ENCODE results near the gene BRINP1. TPM values are rescaled to one million over a fixed set of nuclear protein-coding genes. Genes with fewer than 3 reads are reported as not detected.

Gene BRINP1
- total RNA-seq, 1 donor from 2014 or later: 11.4 TPM

DNA sequence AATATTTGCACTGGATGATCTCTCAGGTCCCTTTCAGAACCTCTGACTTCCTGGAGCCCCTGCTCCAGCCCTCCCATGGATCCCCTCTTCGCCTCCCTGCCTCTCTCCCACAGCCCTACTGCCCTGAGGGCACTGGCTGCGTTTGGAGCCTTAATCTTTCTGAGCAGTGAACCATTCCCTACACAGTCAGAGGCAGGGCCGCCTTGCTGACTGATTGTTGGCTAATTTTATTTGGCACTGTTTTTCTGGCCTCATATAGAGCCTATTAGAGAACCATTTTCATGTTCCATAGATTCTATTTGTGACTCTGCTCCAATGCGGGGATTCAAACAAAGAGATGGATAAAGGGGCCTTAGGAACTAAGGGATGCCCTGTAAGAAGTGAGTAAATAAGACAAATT lies 91.1 kb downstream of the BRINP1 start:
- TF ChIP-seq, protein P1, sequence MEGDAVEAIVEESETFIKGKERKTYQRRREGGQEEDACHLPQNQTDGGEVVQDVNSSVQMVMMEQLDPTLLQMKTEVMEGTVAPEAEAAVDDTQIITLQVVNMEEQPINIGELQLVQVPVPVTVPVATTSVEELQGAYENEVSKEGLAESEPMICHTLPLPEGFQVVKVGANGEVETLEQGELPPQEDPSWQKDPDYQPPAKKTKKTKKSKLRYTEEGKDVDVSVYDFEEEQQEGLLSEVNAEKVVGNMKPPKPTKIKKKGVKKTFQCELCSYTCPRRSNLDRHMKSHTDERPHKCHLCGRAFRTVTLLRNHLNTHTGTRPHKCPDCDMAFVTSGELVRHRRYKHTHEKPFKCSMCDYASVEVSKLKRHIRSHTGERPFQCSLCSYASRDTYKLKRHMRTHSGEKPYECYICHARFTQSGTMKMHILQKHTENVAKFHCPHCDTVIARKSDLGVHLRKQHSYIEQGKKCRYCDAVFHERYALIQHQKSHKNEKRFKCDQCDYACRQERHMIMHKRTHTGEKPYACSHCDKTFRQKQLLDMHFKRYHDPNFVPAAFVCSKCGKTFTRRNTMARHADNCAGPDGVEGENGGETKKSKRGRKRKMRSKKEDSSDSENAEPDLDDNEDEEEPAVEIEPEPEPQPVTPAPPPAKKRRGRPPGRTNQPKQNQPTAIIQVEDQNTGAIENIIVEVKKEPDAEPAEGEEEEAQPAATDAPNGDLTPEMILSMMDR (conservative IDR thresholded peaks at IDR 0.05): no peak
- peak overlapping the region; percentile 44 for H3K27ac Mint-ChIP-seq
- no peak overlapping the region for H3K4me3 Mint-ChIP-seq
- H3K9me3 Mint-ChIP-seq: no peaks in the 10 kb centered on the region
- no peak for DNase-seq (ENCODE audit: extremely low spot score, unreplicated experiment)
- peaks cover 17% of the 10 kb centered on the region for H3K27me3 Mint-ChIP-seq
- H3K4me1 Mint-ChIP-seq (ENCODE audit: unreplicated experiment): peaks cover 25% of the 10 kb centered on the region
- no peaks in the 10 kb centered on the region for H3K36me3 Mint-ChIP-seq

DNA sequence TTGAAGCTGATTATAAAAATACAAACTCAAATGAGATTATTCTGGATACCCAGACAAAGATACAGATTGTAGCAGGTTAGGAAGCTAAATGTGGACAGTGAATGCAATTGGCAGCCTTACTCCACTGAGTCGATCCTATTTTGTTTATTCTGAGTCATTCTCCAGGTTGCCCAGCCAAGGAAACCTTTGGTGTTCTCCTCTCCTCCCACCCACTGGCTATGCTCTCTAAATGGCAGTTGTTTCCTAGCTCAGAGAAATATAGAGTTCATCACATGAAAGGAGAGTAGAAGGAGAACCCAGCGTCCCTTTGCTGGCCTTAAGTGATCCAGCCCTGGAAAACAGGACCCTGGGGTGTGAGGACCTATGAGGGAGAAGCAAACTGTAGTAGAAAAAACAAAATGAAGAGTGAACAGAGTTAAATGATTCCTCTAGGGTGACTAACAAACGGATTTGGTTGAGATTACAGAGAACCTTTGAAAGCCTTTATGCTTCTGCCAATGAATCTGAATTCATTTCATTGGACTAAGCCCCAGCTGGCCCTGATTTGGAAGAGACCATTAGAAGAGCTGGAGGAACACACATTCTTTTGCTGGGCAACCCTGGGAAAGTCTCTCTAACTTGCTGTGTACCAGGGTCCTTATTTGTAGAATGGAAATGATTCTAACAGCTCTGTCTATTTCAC lies 95.1 kb downstream of the BRINP1 start:
- Mint-ChIP-seq H3K27me3 (peaks cover 4% of the 10 kb centered on the region), H3K36me3 (no peaks in the 10 kb centered on the region), H3K4me1 (ENCODE audit: unreplicated experiment) (peaks cover 12% of the 10 kb centered on the region), H3K4me3 (no peak overlapping the region), H3K27ac (no peak overlapping the region), H3K9me3 (no peaks in the 10 kb centered on the region)
- no peak for DNase-seq (ENCODE audit: extremely low spot score, unreplicated experiment)
- TF ChIP-seq, protein P1 (conservative IDR thresholded peaks at IDR 0.05): no peak

DNA sequence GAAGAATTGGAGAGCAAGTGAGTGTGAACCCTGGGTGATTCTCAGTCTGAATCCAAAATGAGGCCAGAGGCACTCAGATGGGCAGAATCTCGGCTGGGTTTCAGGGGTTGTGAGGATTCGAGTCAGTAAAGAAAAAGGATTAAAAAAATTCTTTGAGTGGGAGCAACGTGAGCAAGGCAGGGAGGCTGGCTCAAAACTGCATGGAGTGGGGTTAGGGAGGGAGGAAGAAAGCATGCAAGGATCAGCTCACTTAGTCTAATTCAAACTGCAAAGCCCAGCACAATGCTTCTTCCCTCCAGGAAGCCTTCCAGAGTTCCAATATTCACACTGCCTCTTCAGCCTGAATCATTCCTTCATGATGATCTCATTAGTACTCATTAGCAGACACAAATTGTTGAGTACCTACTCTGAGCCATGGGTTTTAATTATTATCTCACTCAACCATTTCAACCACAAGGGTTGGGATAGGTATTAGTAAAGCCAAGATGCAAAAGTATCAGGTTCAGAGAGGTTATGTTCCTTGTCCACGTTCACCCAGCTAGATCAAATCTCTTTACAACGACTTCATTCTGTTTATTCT lies 95.8 kb downstream of the BRINP1 start:
- H3K27me3 Mint-ChIP-seq: peaks cover 4% of the 10 kb centered on the region
- H3K4me1 Mint-ChIP-seq (ENCODE audit: unreplicated experiment): peaks cover 13% of the 10 kb centered on the region
- no peak overlapping the region for H3K4me3 Mint-ChIP-seq
- no peak overlapping the region for H3K27ac Mint-ChIP-seq
- no peaks in the 10 kb centered on the region for H3K9me3 Mint-ChIP-seq
- H3K36me3 Mint-ChIP-seq: no peaks in the 10 kb centered on the region
- TF ChIP-seq, protein P1 (conservative IDR thresholded peaks at IDR 0.05): no peak
- DNase-seq (ENCODE audit: extremely low spot score, unreplicated experiment): no peak

DNA sequence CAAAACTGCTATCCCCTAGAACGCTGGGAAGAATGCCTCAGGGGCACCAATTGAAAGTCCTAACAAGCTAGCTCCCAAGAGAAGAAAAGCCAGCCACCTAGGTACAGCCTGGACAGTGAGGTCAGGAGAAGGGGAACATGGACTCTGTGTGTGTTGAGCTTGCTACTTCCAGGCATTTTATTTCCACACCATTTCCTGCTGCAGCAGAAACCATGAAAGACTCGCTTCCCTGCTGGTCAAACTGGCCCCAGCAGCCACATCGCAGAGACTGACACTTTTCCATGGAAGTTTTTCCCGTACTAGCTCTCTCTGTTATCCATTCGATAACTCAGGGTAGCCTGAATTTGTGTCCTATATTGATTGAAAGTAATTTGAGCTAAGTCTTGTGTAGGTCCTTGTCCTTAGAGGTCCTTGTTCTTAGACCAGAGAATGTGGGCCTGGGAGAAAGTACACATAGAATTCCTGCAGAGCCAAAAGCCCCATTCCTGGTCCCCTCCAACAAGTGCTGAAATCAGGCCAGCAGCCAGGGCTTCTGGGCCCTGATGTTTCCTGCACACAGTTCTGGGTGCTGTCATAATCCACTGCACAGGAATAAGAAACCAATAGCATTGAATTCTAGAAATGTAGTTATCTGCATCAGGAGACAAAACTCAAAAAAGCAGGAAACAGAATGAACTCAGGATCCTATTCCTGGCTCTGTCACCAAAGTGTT lies 96.6 kb downstream of the BRINP1 start:
- Mint-ChIP-seq H3K4me3 (no peak overlapping the region), H3K36me3 (no peaks in the 10 kb centered on the region), H3K4me1 (ENCODE audit: unreplicated experiment) (peaks cover 9% of the 10 kb centered on the region), H3K27me3 (peaks cover 4% of the 10 kb centered on the region), H3K27ac (no peak overlapping the region), H3K9me3 (no peaks in the 10 kb centered on the region)
- DNase-seq (ENCODE audit: extremely low spot score, unreplicated experiment): no peak
- TF ChIP-seq, protein P1 (conservative IDR thresholded peaks at IDR 0.05): no peak

DNA sequence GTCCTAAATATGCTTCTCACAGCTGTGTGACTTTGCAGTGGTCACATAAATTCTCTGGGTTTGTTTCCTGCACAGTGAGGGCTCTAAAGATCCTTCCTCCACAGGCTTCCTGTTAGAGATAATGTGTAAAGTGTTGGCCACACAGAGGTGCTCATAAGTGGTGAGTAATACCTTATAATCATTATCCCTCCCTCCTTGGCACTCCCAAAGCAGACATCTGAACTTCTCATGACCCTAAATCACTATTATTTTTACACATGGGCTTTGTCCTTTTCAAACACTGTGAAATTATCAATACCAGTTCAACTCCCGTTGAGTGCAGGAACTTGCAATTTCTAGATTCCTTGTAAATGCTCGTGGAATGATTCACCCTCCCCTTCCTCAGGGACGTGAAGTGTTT lies 100.2 kb downstream of the BRINP1 start:
- H3K4me1 Mint-ChIP-seq (ENCODE audit: unreplicated experiment): peaks cover 9% of the 10 kb centered on the region
- TF ChIP-seq, protein P1 (conservative IDR thresholded peaks at IDR 0.05): no peak
- no peaks in the 10 kb centered on the region for H3K9me3 Mint-ChIP-seq
- no peak overlapping the region for H3K27ac Mint-ChIP-seq
- no peaks in the 10 kb centered on the region for H3K27me3 Mint-ChIP-seq
- no peak for DNase-seq (ENCODE audit: extremely low spot score, unreplicated experiment)
- no peak overlapping the region for H3K4me3 Mint-ChIP-seq
- no peaks in the 10 kb centered on the region for H3K36me3 Mint-ChIP-seq

Data from type B pancreatic cell (in vitro differentiated cells).